Calu3 (cell line): ENCODE data around the gene CELF4. TPM values are rescaled to one million over a fixed set of nuclear protein-coding genes. Genes with fewer than 3 reads are reported as not detected.

Experiments used
- BruUV-seq: library from RNA; stranded (reverse); fragments of 400-500 nt; replicated peaks from 2 replicates; lab custom pipeline; 2021; lab: Mats Ljungman, UMichigan
- CTCF ChIA-PET: fragments of 300-600 bp; sonication (Branson Sonifier 250); formaldehyde crosslinking; loops from one replicate; lab custom pipeline; 2022; ENCODE audit warnings: antibody characterized with exemption; lab: Charles Lee
- DNase-seq: peaks from one replicate; pipeline ENCODE4 v3.0.0; 2022
- H3K27ac Mint-ChIP-seq: one replicate; pipeline ENCODE4 v1.8.0; 2022; ENCODE audit warnings: mixed read lengths; ENCODE audit not compliant: unreplicated experiment
- H3K27me3 Mint-ChIP-seq: one replicate; pipeline ENCODE4 v1.8.0; 2022; ENCODE audit warnings: mixed read lengths; ENCODE audit not compliant: unreplicated experiment
- H3K36me3 Mint-ChIP-seq: one replicate; pipeline ENCODE4 v1.8.0; 2022; ENCODE audit warnings: mild to moderate bottlenecking, moderate library complexity, mixed read lengths; ENCODE audit not compliant: insufficient read depth, unreplicated experiment
- H3K4me1 Mint-ChIP-seq: one replicate; pipeline ENCODE4 v1.8.0; 2022; ENCODE audit warnings: mild to moderate bottlenecking, low read depth, mixed read lengths; ENCODE audit not compliant: unreplicated experiment
- H3K4me3 Mint-ChIP-seq: one replicate; pipeline ENCODE4 v1.8.0; 2022; ENCODE audit warnings: mild to moderate bottlenecking, low read depth, moderate library complexity, mixed read lengths; ENCODE audit not compliant: unreplicated experiment
- H3K9me3 Mint-ChIP-seq: one replicate; pipeline ENCODE4 v1.8.0; 2022; ENCODE audit warnings: low read depth, mixed read lengths; ENCODE audit not compliant: unreplicated experiment
- intact Hi-C: fragments of 100-400 bp; cut with micrococcal nuclease; formaldehyde crosslinking; loops from one replicate; pipeline ENCODE4 v1.10.0; 2022; ENCODE audit not compliant: unreplicated experiment
- total RNA-seq: library from RNA; stranded (reverse); gene quantifications from 2 replicates; pipeline ENCODE4 v1.2.3, GENCODE V29; 2022
- TF ChIP-seq, protein P1 (sequence below): fragments of 200-600 bp; IDR thresholded peaks from one replicate; pipeline ENCODE4 v1.8.0; 2022; ENCODE audit warnings: antibody characterized with exemption; ENCODE audit not compliant: unreplicated experiment

CELF4 gene
- total RNA-seq, 1 experiment from 2014 or later, result 7.8 TPM

DNA sequence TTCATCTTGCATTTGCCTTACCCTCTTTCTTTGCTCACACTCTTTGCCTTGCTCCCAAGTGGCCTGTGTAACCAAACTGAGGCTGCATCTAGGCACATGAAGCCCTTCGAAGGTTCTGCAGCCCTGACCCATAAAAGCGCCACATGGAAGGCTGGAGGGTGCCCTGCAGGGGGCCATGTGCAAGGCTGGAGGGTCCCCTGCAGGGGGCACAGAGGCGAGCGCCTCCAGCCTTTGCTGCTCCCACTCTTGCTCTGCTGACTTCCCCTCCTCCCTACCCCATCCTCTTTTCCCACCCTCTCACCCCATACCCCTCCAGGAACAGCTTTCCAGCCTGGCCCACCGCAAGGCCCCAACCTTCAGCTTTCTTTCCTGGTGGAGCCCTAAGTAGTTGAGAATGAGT, 317.3 kb downstream of the CELF4 start:
- CTCF ChIA-PET, result interaction anchor here (0.6 kb wide), 2 partner anchors 145 to 1660 kb away, joined by 3 read pairs; no protein-coding TSS in a partner anchor
- Mint-ChIP-seq H3K27me3 (no peaks in the 10 kb centered on the region), H3K4me1 (peaks cover 46% of the 10 kb centered on the region), H3K36me3 (peaks cover 18% of the 10 kb centered on the region), H3K4me3 (no peak overlapping the region), H3K9me3 (no peaks in the 10 kb centered on the region), H3K27ac (no peak overlapping the region)
- BruUV-seq, result no TSS peak
- TF ChIP-seq, protein P1, sequence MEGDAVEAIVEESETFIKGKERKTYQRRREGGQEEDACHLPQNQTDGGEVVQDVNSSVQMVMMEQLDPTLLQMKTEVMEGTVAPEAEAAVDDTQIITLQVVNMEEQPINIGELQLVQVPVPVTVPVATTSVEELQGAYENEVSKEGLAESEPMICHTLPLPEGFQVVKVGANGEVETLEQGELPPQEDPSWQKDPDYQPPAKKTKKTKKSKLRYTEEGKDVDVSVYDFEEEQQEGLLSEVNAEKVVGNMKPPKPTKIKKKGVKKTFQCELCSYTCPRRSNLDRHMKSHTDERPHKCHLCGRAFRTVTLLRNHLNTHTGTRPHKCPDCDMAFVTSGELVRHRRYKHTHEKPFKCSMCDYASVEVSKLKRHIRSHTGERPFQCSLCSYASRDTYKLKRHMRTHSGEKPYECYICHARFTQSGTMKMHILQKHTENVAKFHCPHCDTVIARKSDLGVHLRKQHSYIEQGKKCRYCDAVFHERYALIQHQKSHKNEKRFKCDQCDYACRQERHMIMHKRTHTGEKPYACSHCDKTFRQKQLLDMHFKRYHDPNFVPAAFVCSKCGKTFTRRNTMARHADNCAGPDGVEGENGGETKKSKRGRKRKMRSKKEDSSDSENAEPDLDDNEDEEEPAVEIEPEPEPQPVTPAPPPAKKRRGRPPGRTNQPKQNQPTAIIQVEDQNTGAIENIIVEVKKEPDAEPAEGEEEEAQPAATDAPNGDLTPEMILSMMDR, result no peak
- intact Hi-C loops, result no loop called here
- no peak for DNase-seq

DNA sequence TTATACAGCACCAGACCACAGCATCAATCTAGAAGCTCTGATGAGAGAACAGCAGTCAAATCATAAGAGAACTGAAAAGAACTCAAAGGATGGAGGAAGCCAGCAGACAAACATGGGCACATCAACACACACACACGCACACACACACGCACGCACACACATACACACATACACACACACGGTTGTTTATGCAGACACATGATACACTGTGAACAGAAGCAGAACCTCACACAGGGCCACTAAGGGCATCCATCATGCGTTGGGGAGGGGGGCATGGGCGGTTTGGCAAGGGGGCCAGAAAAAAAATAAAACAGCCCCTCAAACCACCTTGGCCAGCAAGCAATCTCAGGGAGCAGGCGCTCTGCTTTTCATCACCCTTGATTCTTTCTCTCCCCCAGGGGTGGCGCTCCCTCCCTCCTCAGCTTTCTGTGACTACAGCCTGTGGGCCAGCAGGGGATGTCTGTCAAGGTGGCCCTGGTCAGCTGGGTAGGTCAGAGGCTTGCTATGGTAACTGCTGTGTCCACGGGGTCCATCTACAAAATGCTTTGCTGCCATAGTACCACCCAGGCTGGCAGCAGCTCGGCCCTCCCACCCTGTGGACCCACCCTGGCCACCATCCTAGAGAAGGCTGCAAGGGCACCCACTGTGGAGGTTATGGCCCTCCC, 318.0 kb downstream of the CELF4 start:
- intact Hi-C loops, result no loop called here
- Mint-ChIP-seq H3K4me1 (peaks cover 43% of the 10 kb centered on the region), H3K4me3 (no peak overlapping the region), H3K27me3 (no peaks in the 10 kb centered on the region), H3K36me3 (peaks cover 11% of the 10 kb centered on the region), H3K27ac (no peak overlapping the region), H3K9me3 (no peaks in the 10 kb centered on the region)
- no TSS peak for BruUV-seq
- DNase-seq, result no peak
- CTCF ChIA-PET, result interaction anchor here (0.6 kb wide), 1 partner anchor 145 kb away, joined by 3 read pairs; no protein-coding TSS in a partner anchor
- TF ChIP-seq, protein P1, result no peak

DNA sequence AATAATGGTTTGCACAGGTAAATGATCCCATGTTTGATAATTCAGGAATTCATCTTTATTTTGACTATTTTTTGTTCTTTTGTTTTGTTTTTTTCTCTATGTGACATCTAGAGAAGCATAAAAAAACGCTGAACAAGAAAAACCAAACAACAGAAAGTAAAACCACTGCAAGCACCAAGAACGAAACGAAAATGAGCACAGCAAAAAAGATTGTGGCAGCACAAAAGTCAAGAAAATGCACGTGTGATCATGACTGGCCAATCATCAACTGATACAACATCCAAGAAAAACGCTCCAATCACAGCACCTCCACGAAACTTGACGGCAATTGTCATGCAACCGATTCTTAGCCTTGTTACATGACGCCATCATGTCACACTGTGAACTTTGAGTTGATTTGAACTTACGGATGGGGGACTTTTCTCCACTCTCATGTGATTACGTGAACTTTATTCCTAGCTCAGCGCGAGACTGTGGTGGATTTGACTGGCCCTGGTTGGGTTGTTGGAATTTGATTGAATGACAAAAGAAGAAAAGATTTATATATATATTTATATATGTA, 318.7 kb downstream of the CELF4 start:
- H3K27me3 Mint-ChIP-seq, result no peaks in the 10 kb centered on the region
- no peak for DNase-seq
- H3K9me3 Mint-ChIP-seq, result no peaks in the 10 kb centered on the region
- H3K36me3 Mint-ChIP-seq, result peaks cover 4% of the 10 kb centered on the region
- peaks cover 35% of the 10 kb centered on the region for H3K4me1 Mint-ChIP-seq
- intact Hi-C loops, result no loop called here
- CTCF ChIA-PET, result no interaction called here
- BruUV-seq, result no TSS peak
- no peak overlapping the region for H3K4me3 Mint-ChIP-seq
- TF ChIP-seq, protein P1, result no peak
- no peak overlapping the region for H3K27ac Mint-ChIP-seq

DNA sequence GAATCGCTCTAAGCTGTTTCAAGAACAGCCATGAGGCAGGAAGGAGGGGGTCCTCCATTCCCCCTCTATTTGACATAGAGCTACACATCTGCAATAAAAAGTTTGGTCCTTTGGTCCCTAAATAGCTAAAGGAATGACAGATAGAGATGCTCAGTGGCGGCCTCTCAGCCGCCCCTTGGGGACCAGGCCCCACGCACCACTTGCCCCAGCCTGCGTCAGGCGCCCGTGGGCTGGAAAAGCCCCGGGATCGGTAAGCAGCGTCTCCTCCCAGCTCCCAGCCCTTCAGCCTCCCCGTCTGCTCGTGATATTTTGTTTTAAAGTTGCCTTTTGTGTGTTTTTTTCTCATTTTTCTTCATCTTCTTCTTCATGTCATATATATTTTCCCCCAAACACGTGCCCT, 321.0 kb downstream of the CELF4 start:
- CTCF ChIA-PET, result interaction anchor here (0.7 kb wide), 1 partner anchor 9 kb away, joined by 3 read pairs; no protein-coding TSS in a partner anchor
- H3K36me3 Mint-ChIP-seq, result no peaks in the 10 kb centered on the region

More for the DNA sequence above, 321.0 kb downstream of the CELF4 start:
- BruUV-seq, result no TSS peak
- TF ChIP-seq, protein P1, result no peak
- H3K4me3 Mint-ChIP-seq, result no peak overlapping the region
- no peak for DNase-seq
- H3K27ac Mint-ChIP-seq, result no peak overlapping the region
- no peaks in the 10 kb centered on the region for H3K9me3 Mint-ChIP-seq
- no peaks in the 10 kb centered on the region for H3K27me3 Mint-ChIP-seq
- peaks cover 14% of the 10 kb centered on the region for H3K4me1 Mint-ChIP-seq
- intact Hi-C loops, result no loop called here
